ENCODE measurements around the gene TIMM17B.
"Not testable (repeated sequence)": the region's sequence is repeated elsewhere in the genome, so short reads cannot be mapped to it uniquely, and the experiment has no call there.

The TIMM17B gene

DNA sequence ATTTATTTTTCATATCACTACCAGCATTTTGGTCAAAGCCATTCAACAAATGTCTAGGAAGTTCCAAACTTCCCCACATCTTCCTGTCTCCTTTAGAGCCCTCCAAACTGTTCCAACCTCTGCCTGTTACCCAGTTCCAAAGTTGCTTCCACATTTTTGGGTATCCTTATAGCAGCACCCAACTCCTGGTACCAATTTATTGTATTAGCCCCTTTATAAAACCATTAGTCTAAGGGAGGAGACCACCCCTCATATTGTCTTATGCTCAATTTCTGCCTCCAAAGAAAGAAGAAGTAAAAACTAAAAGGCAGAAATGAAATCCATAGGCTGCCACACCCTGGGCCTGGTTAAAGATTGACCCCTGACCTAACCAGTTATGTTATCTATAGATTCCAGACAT, 44.1 kb downstream of the TIMM17B start:
- not testable (repeated sequence) for H3K4me3 Mint-ChIP-seq; H3K4me1 Mint-ChIP-seq; ATAC-seq (replicated peaks); DNase-seq; H3K36me3 Mint-ChIP-seq; H3K27ac Mint-ChIP-seq; H3K9me3 Mint-ChIP-seq
- peaks cover 16 to 22% of the 10 kb centered on the region in 2 donors for H3K27me3 Mint-ChIP-seq

DNA sequence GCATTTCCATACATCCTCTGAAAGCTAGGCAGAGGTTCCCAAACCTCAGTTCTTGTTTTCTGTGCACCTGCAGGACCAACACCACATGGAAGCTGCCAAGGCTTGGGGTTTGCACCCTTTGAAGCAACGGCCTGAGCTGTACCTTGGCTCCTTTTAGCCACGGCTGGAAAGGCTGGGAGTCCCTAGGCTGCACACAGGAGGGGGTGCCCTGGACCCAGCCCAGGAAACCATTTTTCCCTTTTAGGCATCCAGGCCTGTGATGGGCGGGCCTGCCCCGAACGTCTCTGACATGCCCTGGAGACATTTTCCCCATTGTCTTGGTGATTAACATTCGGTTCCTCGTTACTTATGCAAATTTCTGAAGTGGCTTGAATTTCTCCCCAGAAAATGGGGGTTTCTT, 44.7 kb downstream of the TIMM17B start:
- Mint-ChIP-seq H3K36me3 (peaks cover 0 to 2% of the 10 kb centered on the region in 2 donors), H3K27ac (no peak overlapping the region), H3K4me1 (peaks cover 0 to 5% of the 10 kb centered on the region in 2 donors), H3K9me3 (peaks cover 3 to 5% of the 10 kb centered on the region in 2 donors), H3K4me3 (no peak overlapping the region), H3K27me3 (peaks cover 16 to 22% of the 10 kb centered on the region in 2 donors)
- ATAC-seq (replicated peaks) (no peak), DNase-seq (no peak)

DNA sequence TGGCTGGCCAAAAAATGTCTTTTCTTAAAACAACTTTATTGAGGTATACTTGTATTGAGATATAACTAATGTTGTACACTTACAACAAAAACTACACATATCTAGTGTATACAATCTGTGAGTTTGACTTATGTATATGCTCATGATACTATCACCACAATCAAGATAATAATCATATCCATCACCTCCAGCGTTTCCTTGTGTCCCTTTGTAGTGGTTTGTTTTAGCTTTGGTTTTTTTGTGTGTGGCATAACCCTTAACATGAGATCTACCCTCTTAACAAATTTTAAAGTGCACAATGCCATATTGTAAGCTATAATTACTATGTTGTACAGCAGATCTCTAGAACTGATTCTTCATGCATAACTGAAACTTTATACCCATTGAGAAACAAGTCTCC, 48.7 kb downstream of the TIMM17B start:
- peaks cover 0 to 4% of the 10 kb centered on the region in 2 donors for H3K4me1 Mint-ChIP-seq
- ATAC-seq (replicated peaks), result no peak
- no peak for DNase-seq

More for the DNA sequence above, 48.7 kb downstream of the TIMM17B start:
- Mint-ChIP-seq H3K4me3 (no peak overlapping the region), H3K36me3 (peaks cover 0 to 2% of the 10 kb centered on the region in 2 donors), H3K27me3 (peaks cover 8 to 11% of the 10 kb centered on the region in 2 donors), H3K27ac (no peak overlapping the region), H3K9me3 (peaks cover 2 to 5% of the 10 kb centered on the region in 2 donors)

Data from stimulated activated naive B cell treated with anti-CD40 and anti-IgM and Interleukin-4, amounts not matched to agents 10 μg/mL and 1 μg/mL and 100 μg/mL, for 72 hours (primary cell).